GM23338 (cell line): ENCODE data around the gene DENND6A. TPM values are rescaled to one million over a fixed set of nuclear protein-coding genes. Genes with fewer than 3 reads are reported as not detected.

Source experiments
- ATAC-seq: fragments of 200-7000 bp; cut with Tn5 transposase; 3 replicates; pipeline ENCODE4 v1.9.1; 2020
- DNase-seq: peaks from one replicate; pipeline ENCODE4 v3.0.0-alpha.2; 2015; ENCODE audit warnings: low spot score
- H2AFZ ChIP-seq: fragments of 200-600 bp; sonication (generic); 2 replicates; pipeline ENCODE4 v1.8.0; 2016; ENCODE audit warnings: antibody characterized with exemption, mild to moderate bottlenecking, moderate library complexity
- H3F3A ChIP-seq: fragments of 200-600 bp; sonication (generic); replicated peaks from 2 replicates; pipeline ENCODE4 v1.8.0; 2017; ENCODE audit warnings: antibody characterized with exemption, mixed run types, low read depth
- H3K27ac ChIP-seq: fragments of 200-600 bp; sonication (generic); 2 replicates; pipeline ENCODE4 v1.6.1; 2016; ENCODE audit warnings: low read depth
- H3K27me3 ChIP-seq: fragments of 200-600 bp; sonication (generic); 2 replicates; pipeline ENCODE4 v1.8.0; 2016; ENCODE audit warnings: mild to moderate bottlenecking, mixed run types, moderate library complexity; ENCODE audit not compliant: insufficient read depth
- H3K36me3 ChIP-seq: fragments of 200-600 bp; sonication (generic); 2 replicates; pipeline ENCODE4 v1.8.0; 2016; ENCODE audit warnings: mild to moderate bottlenecking; ENCODE audit not compliant: insufficient read depth
- H3K4me1 ChIP-seq: fragments of 200-600 bp; sonication (generic); 2 replicates; pipeline ENCODE4 v1.8.0; 2016; ENCODE audit warnings: mild to moderate bottlenecking, moderate library complexity; ENCODE audit not compliant: insufficient read depth
- H3K4me2 ChIP-seq: fragments of 200-600 bp; sonication (generic); 2 replicates; pipeline ENCODE4 v1.7.1; 2017; ENCODE audit warnings: mixed run types
- H3K4me3 ChIP-seq: fragments of 200-600 bp; sonication (generic); 2 replicates; pipeline ENCODE4 v1.6.1; 2016; ENCODE audit warnings: mixed run types
- H3K79me2 ChIP-seq: fragments of 200-600 bp; sonication (generic); replicated peaks from 2 replicates; pipeline ENCODE4 v1.8.0; 2017; ENCODE audit warnings: mild to moderate bottlenecking; ENCODE audit not compliant: insufficient read depth
- H3K9me2 ChIP-seq: fragments of 200-600 bp; sonication (generic); 2 replicates; pipeline ENCODE4 v1.8.0; 2017; ENCODE audit not compliant: insufficient read depth
- H4K20me1 ChIP-seq: fragments of 200-600 bp; sonication (generic); replicated peaks from 2 replicates; pipeline ENCODE4 v1.8.0; 2017; ENCODE audit warnings: mild to moderate bottlenecking; ENCODE audit not compliant: insufficient read depth
- H3K27ac Mint-ChIP-seq: 2 replicates; pipeline ENCODE4 v1.8.0; 2020; ENCODE audit warnings: inconsistent platforms, mild to moderate bottlenecking, moderate library complexity, mixed read lengths
- H3K27me3 Mint-ChIP-seq: 3 replicates; pipeline ENCODE4 v1.8.0; 2022; ENCODE audit warnings: low read depth, mild to moderate bottlenecking, moderate library complexity, mixed read lengths, inconsistent platforms; ENCODE audit not compliant: insufficient read depth, poor library complexity
- H3K36me3 Mint-ChIP-seq: 3 replicates; pipeline ENCODE4 v1.8.0; 2021; ENCODE audit warnings: low read depth, mild to moderate bottlenecking, inconsistent platforms, moderate library complexity, mixed read lengths
- H3K4me1 Mint-ChIP-seq: 3 replicates; pipeline ENCODE4 v1.8.0; 2020; ENCODE audit warnings: mild to moderate bottlenecking, inconsistent platforms, mixed read lengths
- H3K4me3 Mint-ChIP-seq: 3 replicates; pipeline ENCODE4 v1.8.0; 2021; ENCODE audit warnings: moderate library complexity, mild to moderate bottlenecking, inconsistent platforms, mixed read lengths
- H3K9me3 Mint-ChIP-seq: 3 replicates; pipeline ENCODE4 v1.8.0; 2020; ENCODE audit warnings: moderate library complexity, mild to moderate bottlenecking, inconsistent platforms, mixed read lengths
- CREB1 ChIP-seq: fragments of 250-450 bp; sonication (Bioruptor Pico); IDR thresholded peaks from 2 replicates; pipeline ENCODE4 v1.5.0; 2020; ENCODE audit warnings: low read depth, mild to moderate bottlenecking, moderate library complexity
- ETS1 ChIP-seq: IDR thresholded peaks from 2 replicates; pipeline ENCODE4 v1.6.1; 2016; ENCODE audit warnings: antibody characterized with exemption
- EZH2 ChIP-seq: fragments of 200-600 bp; sonication (generic); IDR thresholded peaks from one replicate; pipeline ENCODE4 v1.8.0; 2017; ENCODE audit warnings: antibody characterized with exemption, mild to moderate bottlenecking, low read depth; ENCODE audit not compliant: unreplicated experiment
- NANOG ChIP-seq: IDR thresholded peaks from 2 replicates; pipeline ENCODE4 v1.6.1; 2016; ENCODE audit warnings: antibody characterized with exemption, borderline replicate concordance
- POLR2AphosphoS5 ChIP-seq: IDR thresholded peaks from 2 replicates; pipeline ENCODE4 v1.6.1; 2016; ENCODE audit warnings: antibody characterized with exemption, low read depth
- REST ChIP-seq: IDR thresholded peaks from one replicate; pipeline ENCODE4 v1.6.1; 2018; ENCODE audit warnings: antibody characterized with exemption; ENCODE audit not compliant: unreplicated experiment
- STAT1 ChIP-seq: IDR thresholded peaks from one replicate; pipeline ENCODE4 v1.6.1; 2016; ENCODE audit warnings: antibody characterized with exemption; ENCODE audit not compliant: unreplicated experiment
- ZNF114 ChIP-seq: fragments of 250-450 bp; sonication (Bioruptor Pico); IDR thresholded peaks from 2 replicates; pipeline ENCODE4 v1.5.0; 2020; ENCODE audit warnings: mild to moderate bottlenecking, moderate library complexity
- ZNF331 ChIP-seq: fragments of 250-450 bp; sonication (Bioruptor Pico); IDR thresholded peaks from 2 replicates; pipeline ENCODE4 v1.5.0; 2020; ENCODE audit warnings: low read depth, mild to moderate bottlenecking, moderate library complexity
- ZNF462 ChIP-seq: fragments of 250-450 bp; sonication (Bioruptor Pico); IDR thresholded peaks from 2 replicates; pipeline ENCODE4 v1.5.0; 2020; ENCODE audit warnings: mild to moderate bottlenecking, moderate library complexity
- polyA plus RNA-seq: library from polyadenylated mRNA; unstranded; fragments of >200 nt; fragmentation: Nextera tagmentation; extraction: Ambion mirVana; gene quantifications from 2 replicates; pipeline ENCODE4 v1.2.1, GENCODE V29; 2016
- total RNA-seq: library from RNA; depleted of rRNA; stranded (reverse); fragments of >200 nt; shearing (Covaris generic); gene quantifications from 2 replicates; pipeline ENCODE4 v1.2.3, GENCODE V29; 2014

The DENND6A gene
- total and polyA plus RNA-seq, 2 experiments from 2014 or later: 7.5 to 17.5 TPM

- TF ChIP-seq ZNF462 (no peak), NANOG (no peak), STAT1 (no peak), ZNF114 (CRISPR knock-in tag) (no peak)
These were observed 38.4 kb upstream of the DENND6A start (continued) for GRCh38 chr3:57731311-57731710.

GRCh38 chr3:57730682-57731081 is 37.8 kb upstream of the DENND6A start:
- Histone ChIP-seq H3K4me3 (no peak overlapping the region), H3K27me3 (no peaks in the 10 kb centered on the region), H3K9me2 (no peaks in the 10 kb centered on the region), H3F3A (no peaks in the 10 kb centered on the region), H2AFZ (no peak overlapping the region), H3K4me1 (no peaks in the 10 kb centered on the region), H3K27ac (no peak overlapping the region), H4K20me1 (no peaks in the 10 kb centered on the region), H3K36me3 (no peaks in the 10 kb centered on the region), H3K79me2 (no peaks in the 10 kb centered on the region), H3K4me2 (no peak overlapping the region)
- Mint-ChIP-seq H3K36me3 (no peaks in the 10 kb centered on the region), H3K27me3 (peaks cover 4% of the 10 kb centered on the region), H3K4me3 (no peak overlapping the region), H3K4me1 (no peaks in the 10 kb centered on the region), H3K9me3 (no peaks in the 10 kb centered on the region), H3K27ac (no peak overlapping the region)
- ATAC-seq (no peak), DNase-seq (no peak)
- TF ChIP-seq ETS1 (no peak), STAT1 (no peak), POLR2AphosphoS5 (no peak), REST (no peak), ZNF331 (no peak), NANOG (no peak), CREB1 (CRISPR knock-in tag) (no peak), EZH2 (no peak)
